HG02981 (cell line): Measurements from ENCODE around the gene SLC38A8.

Experiments used
- ATAC-seq: cut with Tn5 transposase; IDR thresholded peaks from one replicate; pipeline ENCODE4 v1.9.1; 2021; ENCODE audit warnings: mild to moderate bottlenecking, moderate library complexity; ENCODE audit not compliant: unreplicated experiment

SLC38A8 gene

GRCh38 chr16:84003038-84003437 is 39.6 kb downstream of the SLC38A8 start:
- no peak for ATAC-seq

GRCh38 chr16:84001726-84002125 is 40.9 kb downstream of the SLC38A8 start:
- ATAC-seq = no peak

GRCh38 chr16:84000989-84001642 is 41.5 kb downstream of the SLC38A8 start:
- ATAC-seq = no peak

GRCh38 chr16:83998091-83998490 is 44.5 kb downstream of the SLC38A8 start:
- ATAC-seq = no peak

- ATAC-seq = no peak
These were observed 45.9 kb downstream of the SLC38A8 start for GRCh38 chr16:83996481-83997252.

- ATAC-seq = no peak
These were observed 46.8 kb downstream of the SLC38A8 start for GRCh38 chr16:83995754-83996153.

- no peak for ATAC-seq
These were observed 47.9 kb downstream of the SLC38A8 start for GRCh38 chr16:83994703-83995102.

- ATAC-seq = no peak
These were observed 48.5 kb downstream of the SLC38A8 start for GRCh38 chr16:83994087-83994486.

GRCh38 chr16:83992624-83993023 is 50.0 kb downstream of the SLC38A8 start:
- ATAC-seq = no peak

- ATAC-seq = no peak
These were observed 52.1 kb downstream of the SLC38A8 start for GRCh38 chr16:83990492-83990891.

- ATAC-seq = no peak
These were observed 53.3 kb downstream of the SLC38A8 start for GRCh38 chr16:83989300-83989699.

GRCh38 chr16:83983491-83983890 is 59.1 kb downstream of the SLC38A8 start:
- ATAC-seq = no peak

GRCh38 chr16:83981799-83982198 is 60.8 kb downstream of the SLC38A8 start:
- ATAC-seq = no peak

- no peak for ATAC-seq
These were observed 61.8 kb downstream of the SLC38A8 start for GRCh38 chr16:83980794-83981193.

GRCh38 chr16:83979441-83979840 is 63.2 kb downstream of the SLC38A8 start:
- ATAC-seq = no peak

GRCh38 chr16:83978401-83978904 is 64.1 kb downstream of the SLC38A8 start:
- ATAC-seq = no peak

GRCh38 chr16:83977056-83977815 is 65.4 kb downstream of the SLC38A8 start:
- ATAC-seq = no peak

- no peak for ATAC-seq
These were observed 66.9 kb downstream of the SLC38A8 start for GRCh38 chr16:83975590-83976260.

GRCh38 chr16:83974475-83974874 is 68.1 kb downstream of the SLC38A8 start:
- ATAC-seq = no peak

GRCh38 chr16:83973581-83974385 is 68.8 kb downstream of the SLC38A8 start:
- no peak for ATAC-seq
